K562 (cell line): ENCODE data around the gene OR5J2. TPM values are rescaled to one million over a fixed set of nuclear protein-coding genes. Genes with fewer than 3 reads are reported as not detected.
A peak's percentile ranks its signal among the peaks of the same experiment; 100 is the strongest.

ENCODE experiments used
- ATAC-seq: fragments of 200-7000 bp; cut with Tn5 transposase; 3 replicates; pipeline ENCODE4 v1.9.1; 2020; ENCODE audit warnings: moderate library complexity
- BruUV-seq: library from RNA; stranded (reverse); fragments of 400-500 nt; replicated peaks from 2 replicates; lab custom pipeline; 2021; lab: Mats Ljungman, UMichigan
- CTCF ChIA-PET: fragments of 300-600 bp; formaldehyde crosslinking; extraction: SDS; loops from one replicate; lab custom pipeline; 2021; ENCODE audit warnings: low intra/inter-chr PET ratio; lab: Yijun Ruan, JAX
- POLR2A ChIA-PET: fragments of 300-600, 350-650 bp; sonication (Branson Sonifier 250); formaldehyde crosslinking; extraction: SDS; loops from one replicate; lab custom pipeline; 2021; ENCODE audit warnings: antibody characterized with exemption, inconsistent platforms; lab: Yijun Ruan, JAX
- DNase-seq, 4 experiments: peaks; one replicate each; pipeline versions ENCODE4 v3.0.0 to v3.0.0-alpha.2; 2011 to 2018; ENCODE audit warnings: low spot score in 3 of 4, mixed read lengths in 3 of 4; ENCODE audit errors: extremely low read depth in 1 of 4
- FAIRE-seq: peaks from 2 replicates; lab custom pipeline; 2011; peaks lifted over from hg19 to GRCh38; lab: Jason Lieb, UNC
- H2AFZ ChIP-seq: 2 replicates; pipeline ENCODE4 v1.6.0; 2011; ENCODE audit warnings: low read depth, low read length, control low read depth, inconsistent platforms
- H3K27ac ChIP-seq: fragments of 200-600 bp; 3 replicates; pipeline ENCODE4 v1.8.0; 2011; ENCODE audit warnings: low read depth, mild to moderate bottlenecking, control low read depth, inconsistent platforms, low read length, moderate library complexity, mixed read lengths; ENCODE audit errors: extremely low read depth
- H3K27me3 ChIP-seq, 2 experiments: fragments of 300-600 bp in 1 of 2; 2 replicates in 1 of 2; 3 replicates in 1 of 2; pipeline versions ENCODE4 v1.6.0 to v1.8.0; 2011; ENCODE audit warnings: inconsistent platforms in 2 of 2, low read length in 2 of 2, mild to moderate bottlenecking in 1 of 2, mixed read lengths in 1 of 2, moderate library complexity in 1 of 2; ENCODE audit not compliant: control insufficient read depth in 2 of 2, insufficient read depth in 2 of 2
- H3K36me3 ChIP-seq: fragments of 300-600 bp; 3 replicates; pipeline ENCODE4 v1.8.0; 2011; ENCODE audit warnings: mild to moderate bottlenecking, low read length, inconsistent platforms; ENCODE audit not compliant: control insufficient read depth, insufficient read depth
- H3K4me1 ChIP-seq, 2 experiments: fragments of 200-600 bp in 1 of 2; replicated peaks in 1 of 2; 2 replicates in 1 of 2; 3 replicates in 1 of 2; pipeline versions ENCODE4 v1.5.1 to v1.8.0; 2011; ENCODE audit warnings: inconsistent platforms in 2 of 2, low read length in 2 of 2, mild to moderate bottlenecking in 1 of 2, mixed read lengths in 1 of 2, moderate library complexity in 1 of 2; ENCODE audit not compliant: control insufficient read depth in 2 of 2, insufficient read depth in 2 of 2
- H3K4me2 ChIP-seq: 2 replicates; pipeline ENCODE4 v1.6.1; 2011; ENCODE audit warnings: low read length, control low read depth, inconsistent platforms, mixed read lengths; ENCODE audit not compliant: insufficient read depth
- H3K4me3 ChIP-seq: fragments of 200-600 bp; sonication (generic), shearing (Covaris generic); 2 replicates; pipeline ENCODE4 v1.5.1; 2016; ENCODE audit warnings: control low read depth, inconsistent platforms
- H3K79me2 ChIP-seq: fragments of 200-600 bp; 3 replicates; pipeline ENCODE4 v1.8.0; 2011; ENCODE audit warnings: low read length, inconsistent platforms; ENCODE audit not compliant: control insufficient read depth, insufficient read depth
- H3K9ac ChIP-seq, 2 experiments: 2 replicates each; pipeline versions ENCODE4 v1.6.0 to v1.6.1; 2011; ENCODE audit warnings: low read depth in 2 of 2, low read length in 2 of 2, control low read depth in 1 of 2, inconsistent platforms in 1 of 2, mild to moderate bottlenecking in 1 of 2, mixed read lengths in 1 of 2; ENCODE audit not compliant: insufficient read depth in 1 of 2
- H3K9me1 ChIP-seq: one replicate; pipeline ENCODE4 v1.6.0; 2011; ENCODE audit warnings: inconsistent platforms, mild to moderate bottlenecking, low read length, moderate library complexity; ENCODE audit not compliant: control insufficient read depth, insufficient read depth
- H3K9me3 ChIP-seq: replicated peaks from 2 replicates; pipeline ENCODE4 v1.5.1; 2011; ENCODE audit warnings: low read depth, low read length, inconsistent platforms; ENCODE audit not compliant: control insufficient read depth, insufficient read depth
- H4K20me1 ChIP-seq: replicated peaks from 2 replicates; pipeline ENCODE4 v1.6.1; 2011; ENCODE audit warnings: low read length, inconsistent platforms, mixed read lengths; ENCODE audit not compliant: control insufficient read depth, insufficient read depth
- BRCA1 ChIP-seq, 2 experiments: fragments of 450-650 bp in 1 of 2; sonication (generic) in 1 of 2; formaldehyde crosslinking in 1 of 2; IDR thresholded peaks; 2 replicates each; pipeline versions ENCODE4 v1.5.0 to v1.6.1; 2017 to 2020; ENCODE audit warnings: mild to moderate bottlenecking in 1 of 2, missing genetic modification reagents in 1 of 2
- C11orf30 ChIP-seq: fragments of 450-650 bp; IDR thresholded peaks from 2 replicates; pipeline ENCODE4 v1.6.1; 2016; ENCODE audit warnings: low read depth, mild to moderate bottlenecking
- ESRRB ChIP-seq: fragments of 250-450 bp; sonication (Bioruptor Pico); IDR thresholded peaks from 2 replicates; pipeline ENCODE4 v1.5.0; 2020; ENCODE audit warnings: mild to moderate bottlenecking, moderate library complexity, borderline replicate concordance
- MAFF ChIP-seq: IDR thresholded peaks from 2 replicates; pipeline ENCODE4 v1.6.1; 2012; ENCODE audit warnings: low read length, improper control_type of control experiment
- MAFG ChIP-seq: fragments of 450-650 bp; conservative IDR thresholded peaks from 2 replicates; pipeline ENCODE4 v1.6.1; 2016; ENCODE audit warnings: missing genetic modification characterization, missing compliant biosample characterization
- MAFK ChIP-seq: IDR thresholded peaks from 2 replicates; pipeline ENCODE4 v1.6.1; 2011; ENCODE audit warnings: low read length, improper control_type of control experiment
- RBM17 ChIP-seq: fragments of 200-400 bp; formaldehyde crosslinking; IDR thresholded peaks from 2 replicates; pipeline ENCODE4 v1.6.1; 2017; ENCODE audit warnings: low read depth, mild to moderate bottlenecking, low read length, borderline replicate concordance
- RBM25 ChIP-seq: fragments of 200-400 bp; formaldehyde crosslinking; IDR thresholded peaks from 2 replicates; pipeline ENCODE4 v1.6.1; 2018; ENCODE audit warnings: low read length, low read depth, moderate library complexity; ENCODE audit not compliant: severe bottlenecking
- ZNF316 ChIP-seq: fragments of 450-650 bp; IDR thresholded peaks from 2 replicates; pipeline ENCODE4 v1.6.1; 2016
- ZNF584 ChIP-seq: fragments of 200-800 bp; sonication (Bioruptor generic); IDR thresholded peaks from 2 replicates; pipeline ENCODE4 v1.6.1; 2016; ENCODE audit warnings: low read depth, mild to moderate bottlenecking, missing genetic modification characterization, missing compliant biosample characterization
- ZNF644 ChIP-seq: fragments of 200-800 bp; sonication (Bioruptor generic); IDR thresholded peaks from 2 replicates; pipeline ENCODE4 v1.6.1; 2016; ENCODE audit warnings: low read depth, missing genetic modification characterization, missing compliant biosample characterization
- ZNF696 ChIP-seq: fragments of 250-450 bp; sonication (Bioruptor Pico); conservative IDR thresholded peaks from 2 replicates; pipeline ENCODE4 v1.4.0; 2020; ENCODE audit warnings: mild to moderate bottlenecking, moderate library complexity
- WGBS: fragments of 100-300 bp; shearing (Covaris generic); methylation state at CpG from one replicate; pipeline ENCODE4 v1.1.6; 2016; ENCODE audit warnings: low coverage, mixed read lengths; ENCODE audit not compliant: insufficient coverage; ENCODE audit errors: missing lambda C conversion rate; 5-methylcytosine and 5-hydroxymethylcytosine counted together
- in situ Hi-C: fragments of 300-500 bp; cut with MboI; formaldehyde crosslinking; loops from 4 replicates; pipeline ENCODE4 v1.15.0; 2018; ENCODE audit warnings: inconsistent platforms, mixed read lengths
- intact Hi-C: fragments of 100-400 bp; cut with micrococcal nuclease; formaldehyde crosslinking; loops from 2 replicates; pipeline ENCODE4 v1.14.2; 2022
- polyA plus RNA-seq, 8 experiments: library from polyadenylated mRNA; depleted of rRNA in 4 of 8; stranded (reverse) in 5 of 8; unstranded in 3 of 8; fragments of >200 nt; fragmentation: Nextera tagmentation in 2 of 8; fragmentation: Illumina TruSeq in 1 of 8; extraction: Ambion mirVana in 2 of 8; extraction: Trizol in 1 of 8; gene quantifications; 2 replicates each; pipeline versions ENCODE4 v1.2.1 to v1.2.3, GENCODE V29; 2011 to 2014; ENCODE audit warnings: inconsistent platforms in 1 of 8, missing spikeins in 1 of 8
- total RNA-seq, 7 experiments: library from RNA; depleted of rRNA in 6 of 7; stranded (reverse); fragments of >200 nt in 6 of 7; fragmentation: Illumina TruSeq in 2 of 7; extraction: Trizol in 2 of 7; gene quantifications; 2 replicates each; pipeline versions ENCODE4 v1.2.1 to v1.2.3, GENCODE V29; 2011 to 2021; ENCODE audit warnings: low replicate concordance in 1 of 7
- TF ChIP-seq, protein P1 (sequence below): fragments of 450-650 bp; IDR thresholded peaks from 2 replicates; pipeline ENCODE4 v1.6.1; 2016; ENCODE audit warnings: antibody characterized with exemption
- TF ChIP-seq, protein P2 (sequence below): sonication (generic); formaldehyde crosslinking; IDR thresholded peaks from 2 replicates; pipeline ENCODE4 v1.5.0; 2020; ENCODE audit warnings: missing genetic modification reagents
- TF ChIP-seq, protein P3 (sequence below), 2 experiments: fragments of 450-650 bp in 1 of 2; sonication (generic) in 1 of 2; formaldehyde crosslinking; conservative IDR thresholded peaks; 2 replicates each; pipeline versions ENCODE4 v1.4.0 to v1.8.1; 2020 to 2022; ENCODE audit warnings: mild to moderate bottlenecking in 1 of 2, missing genetic modification reagents in 1 of 2
- TF ChIP-seq, protein P4 (sequence below): sonication (generic); formaldehyde crosslinking; IDR thresholded peaks from 2 replicates; pipeline ENCODE4 v1.8.0; 2022; ENCODE audit warnings: mild to moderate bottlenecking, missing genetic modification reagents

Gene OR5J2
- total and polyA plus RNA-seq, 9 of the 15 experiments (the other 6 are each of a cell fraction or from before 2014, with no cell fraction given) = not detected

DNA sequence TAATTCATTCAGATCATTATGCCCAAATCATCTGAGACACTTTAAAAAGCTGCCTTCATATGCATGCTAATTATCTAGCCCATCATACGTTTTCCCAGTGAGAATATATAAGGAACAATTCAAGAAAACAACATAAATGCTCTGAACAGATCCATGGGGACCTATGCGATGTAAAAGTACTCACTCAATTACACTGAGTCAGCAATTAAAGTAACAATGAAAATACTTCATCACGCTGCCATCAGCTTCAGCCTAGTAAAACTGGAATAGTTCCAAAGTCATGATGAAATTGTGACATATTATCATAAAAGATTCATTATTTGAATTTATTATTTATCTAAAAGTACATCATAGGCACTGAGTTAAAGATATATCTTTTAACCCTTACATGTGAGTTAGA, 12.6 kb upstream of the OR5J2 start:
- intact Hi-C loops = loop anchor here (10.0 kb wide), 1 partner anchor 59 kb away; the partner anchor contains the start of gene OR8H2
- in situ Hi-C loops = no loop called here
- no peaks in the 10 kb centered on the region for H3K79me2 ChIP-seq

DNA sequence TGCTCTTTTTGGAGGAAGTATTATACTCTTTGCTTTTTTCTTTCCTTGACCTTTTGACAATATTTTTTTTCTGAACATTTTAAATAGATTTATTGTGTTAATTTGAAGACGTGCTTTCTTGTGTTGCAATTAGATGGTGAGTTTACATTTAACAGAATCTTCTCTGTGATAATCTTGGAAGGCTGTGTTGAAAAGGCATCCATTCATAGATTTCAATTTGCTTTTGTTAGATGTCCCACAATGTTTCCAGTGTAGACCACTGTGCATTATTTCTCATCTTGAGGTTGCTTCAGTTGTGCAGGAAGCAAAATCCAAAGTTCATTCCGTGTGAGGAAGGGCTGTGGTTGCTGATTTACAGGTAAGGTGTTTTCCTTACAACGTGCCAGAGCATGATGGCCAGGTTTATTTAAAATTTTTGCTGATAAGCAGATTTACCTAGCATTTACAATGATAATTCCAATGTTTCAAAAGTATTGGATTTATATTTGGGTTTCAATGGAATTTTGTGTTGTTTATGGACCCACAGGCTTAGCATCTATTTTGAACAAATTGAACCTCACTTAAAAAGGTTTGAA, 4.1 kb upstream of the OR5J2 start:
- DNase-seq = no peak
- CTCF ChIA-PET = no interaction called here
- Histone ChIP-seq H3K27me3 (no peaks in the 10 kb centered on the region), H3K4me2 (no peak overlapping the region), H3K9ac (no peak overlapping the region), H3K4me1 (no peaks in the 10 kb centered on the region), H3K9me3 (no peaks in the 10 kb centered on the region; the same call in 1 of the 2 replicates), H3K27ac (no peak overlapping the region), H4K20me1 (no peaks in the 10 kb centered on the region), H3K36me3 (no peaks in the 10 kb centered on the region), H3K4me3 (no peak overlapping the region), H3K79me2 (no peaks in the 10 kb centered on the region), H2AFZ (no peak overlapping the region), H3K9me1 (no peaks in the 10 kb centered on the region)
- POLR2A ChIA-PET = no interaction called here
- intact Hi-C loops (no loop called here), in situ Hi-C loops (no loop called here)
- no TSS peak for BruUV-seq
- no peak for FAIRE-seq
- WGBS = 0% methylated on average over 3 of the region's 3 CpGs
- ATAC-seq = no peak
- TF ChIP-seq ESRRB (CRISPR knock-in tag) = no peak
- TF ChIP-seq, protein P1, sequence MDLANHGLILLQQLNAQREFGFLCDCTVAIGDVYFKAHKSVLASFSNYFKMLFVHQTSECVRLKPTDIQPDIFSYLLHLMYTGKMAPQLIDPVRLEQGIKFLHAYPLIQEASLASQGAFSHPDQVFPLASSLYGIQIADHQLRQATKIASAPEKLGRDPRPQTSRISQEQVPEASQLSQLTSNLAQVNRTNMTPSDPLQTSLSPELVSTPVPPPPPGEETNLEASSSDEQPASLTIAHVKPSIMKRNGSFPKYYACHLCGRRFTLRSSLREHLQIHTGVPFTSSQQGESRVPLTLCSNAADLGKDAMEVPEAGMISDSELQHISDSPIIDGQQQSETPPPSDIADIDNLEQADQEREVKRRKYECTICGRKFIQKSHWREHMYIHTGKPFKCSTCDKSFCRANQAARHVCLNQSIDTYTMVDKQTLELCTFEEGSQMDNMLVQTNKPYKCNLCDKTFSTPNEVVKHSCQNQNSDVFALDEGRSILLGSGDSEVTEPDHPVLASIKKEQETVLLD = no peak
- TF ChIP-seq RBM17 = no peak
- TF ChIP-seq, protein P2, sequence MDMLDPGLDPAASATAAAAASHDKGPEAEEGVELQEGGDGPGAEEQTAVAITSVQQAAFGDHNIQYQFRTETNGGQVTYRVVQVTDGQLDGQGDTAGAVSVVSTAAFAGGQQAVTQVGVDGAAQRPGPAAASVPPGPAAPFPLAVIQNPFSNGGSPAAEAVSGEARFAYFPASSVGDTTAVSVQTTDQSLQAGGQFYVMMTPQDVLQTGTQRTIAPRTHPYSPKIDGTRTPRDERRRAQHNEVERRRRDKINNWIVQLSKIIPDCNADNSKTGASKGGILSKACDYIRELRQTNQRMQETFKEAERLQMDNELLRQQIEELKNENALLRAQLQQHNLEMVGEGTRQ (CRISPR knock-in tag) = no peak
- TF ChIP-seq ZNF696 (CRISPR knock-in tag) = no peak
- TF ChIP-seq, protein P3, sequence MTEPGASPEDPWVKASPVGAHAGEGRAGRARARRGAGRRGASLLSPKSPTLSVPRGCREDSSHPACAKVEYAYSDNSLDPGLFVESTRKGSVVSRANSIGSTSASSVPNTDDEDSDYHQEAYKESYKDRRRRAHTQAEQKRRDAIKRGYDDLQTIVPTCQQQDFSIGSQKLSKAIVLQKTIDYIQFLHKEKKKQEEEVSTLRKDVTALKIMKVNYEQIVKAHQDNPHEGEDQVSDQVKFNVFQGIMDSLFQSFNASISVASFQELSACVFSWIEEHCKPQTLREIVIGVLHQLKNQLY (CRISPR knock-in tag; conservative IDR thresholded peaks at IDR 0.05) = no peak
- TF ChIP-seq ZNF316 = peak; percentile 34; the same call in 1 of the 2 replicates
- no peak for TF ChIP-seq ZNF644 (tag)
- TF ChIP-seq, protein P4, sequence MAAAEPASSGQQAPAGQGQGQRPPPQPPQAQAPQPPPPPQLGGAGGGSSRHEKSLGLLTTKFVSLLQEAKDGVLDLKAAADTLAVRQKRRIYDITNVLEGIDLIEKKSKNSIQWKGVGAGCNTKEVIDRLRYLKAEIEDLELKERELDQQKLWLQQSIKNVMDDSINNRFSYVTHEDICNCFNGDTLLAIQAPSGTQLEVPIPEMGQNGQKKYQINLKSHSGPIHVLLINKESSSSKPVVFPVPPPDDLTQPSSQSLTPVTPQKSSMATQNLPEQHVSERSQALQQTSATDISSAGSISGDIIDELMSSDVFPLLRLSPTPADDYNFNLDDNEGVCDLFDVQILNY (CRISPR knock-in tag) = no peak

More for the DNA sequence above, 12.6 kb upstream of the OR5J2 start:
- Histone ChIP-seq H3K4me3 (no peak overlapping the region), H3K4me1 (no peaks in the 10 kb centered on the region), H3K27me3 (no peaks in the 10 kb centered on the region), H3K9me3 (no peaks in the 10 kb centered on the region; the same call in 1 of the 2 replicates), H3K9ac (no peak overlapping the region), H3K9me1 (no peaks in the 10 kb centered on the region), H2AFZ (no peak overlapping the region), H3K27ac (no peak overlapping the region), H3K36me3 (no peaks in the 10 kb centered on the region), H4K20me1 (no peaks in the 10 kb centered on the region), H3K4me2 (no peak overlapping the region)
- TF ChIP-seq ZNF584 = no peak
- peak; percentile 41; the same call in 1 of the 2 replicates for TF ChIP-seq C11orf30
- TF ChIP-seq MAFF = peak; percentile 82
- TF ChIP-seq MAFG (tag) = peak; percentile 65
- TF ChIP-seq RBM25 = no peak
- TF ChIP-seq ZNF316 = peak; percentile 71
- peak; percentile 81 for TF ChIP-seq MAFK
- TF ChIP-seq BRCA1 (IDR thresholded peaks at IDR 0.05) = no peak
- TF ChIP-seq BRCA1 (CRISPR knock-in tag; IDR thresholded peaks at IDR 0.05) = no peak
- DNase-seq (no peak), ATAC-seq (no peak), FAIRE-seq (no peak)
- ChIA-PET CTCF (no interaction called here), POLR2A (no interaction called here)
- WGBS = 0% methylated on average over 3 of the region's 3 CpGs
- BruUV-seq = no TSS peak
